ENCODE measurements around the gene FBXO8.

The FBXO8 gene

DNA sequence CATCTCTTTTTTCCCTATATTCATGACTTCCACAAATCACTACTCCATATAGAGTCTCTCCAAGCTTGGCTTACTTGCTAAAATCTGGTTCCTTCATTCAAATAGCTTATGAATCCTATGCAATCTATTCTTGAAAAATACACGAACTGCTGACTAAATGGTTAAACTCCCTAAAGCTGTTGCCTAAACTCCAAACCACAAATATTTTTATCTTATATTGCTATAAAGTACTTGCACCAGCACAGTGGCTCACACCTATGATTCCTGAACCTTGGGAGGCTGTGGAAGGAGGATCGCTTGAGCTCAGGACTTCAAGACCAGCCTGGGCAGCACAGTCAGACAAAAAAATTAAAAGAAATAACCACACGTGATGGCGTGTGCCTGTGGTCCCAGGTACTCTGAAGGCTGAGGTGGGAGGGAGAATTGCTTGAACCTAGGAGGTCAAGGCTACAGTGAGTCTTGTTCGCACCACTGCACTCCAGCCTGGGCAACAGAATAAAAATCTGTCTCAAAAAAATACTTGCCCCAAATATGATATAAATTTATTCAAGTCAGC lies 2.2 kb downstream of the FBXO8 start:
- no peak for DNase-seq
- TF ChIP-seq, protein P1, sequence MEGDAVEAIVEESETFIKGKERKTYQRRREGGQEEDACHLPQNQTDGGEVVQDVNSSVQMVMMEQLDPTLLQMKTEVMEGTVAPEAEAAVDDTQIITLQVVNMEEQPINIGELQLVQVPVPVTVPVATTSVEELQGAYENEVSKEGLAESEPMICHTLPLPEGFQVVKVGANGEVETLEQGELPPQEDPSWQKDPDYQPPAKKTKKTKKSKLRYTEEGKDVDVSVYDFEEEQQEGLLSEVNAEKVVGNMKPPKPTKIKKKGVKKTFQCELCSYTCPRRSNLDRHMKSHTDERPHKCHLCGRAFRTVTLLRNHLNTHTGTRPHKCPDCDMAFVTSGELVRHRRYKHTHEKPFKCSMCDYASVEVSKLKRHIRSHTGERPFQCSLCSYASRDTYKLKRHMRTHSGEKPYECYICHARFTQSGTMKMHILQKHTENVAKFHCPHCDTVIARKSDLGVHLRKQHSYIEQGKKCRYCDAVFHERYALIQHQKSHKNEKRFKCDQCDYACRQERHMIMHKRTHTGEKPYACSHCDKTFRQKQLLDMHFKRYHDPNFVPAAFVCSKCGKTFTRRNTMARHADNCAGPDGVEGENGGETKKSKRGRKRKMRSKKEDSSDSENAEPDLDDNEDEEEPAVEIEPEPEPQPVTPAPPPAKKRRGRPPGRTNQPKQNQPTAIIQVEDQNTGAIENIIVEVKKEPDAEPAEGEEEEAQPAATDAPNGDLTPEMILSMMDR (IDR thresholded peaks at IDR 0.05): no peak
- H3K36me3 ChIP-seq: no peaks in the 10 kb centered on the region
- H3K27me3 ChIP-seq: no peaks in the 10 kb centered on the region
- H3K27ac ChIP-seq: no peak overlapping the region
- H3K4me1 ChIP-seq: peaks cover 5 to 45% (median 18%) of the 10 kb centered on the region in 4 donors
- H3K9me3 ChIP-seq: no peaks in the 10 kb centered on the region
- intact Hi-C loops (cut with DNase I; ENCODE audit: low total_unique reads): no loop called here
- H3K4me3 ChIP-seq: no peak overlapping the region

DNA sequence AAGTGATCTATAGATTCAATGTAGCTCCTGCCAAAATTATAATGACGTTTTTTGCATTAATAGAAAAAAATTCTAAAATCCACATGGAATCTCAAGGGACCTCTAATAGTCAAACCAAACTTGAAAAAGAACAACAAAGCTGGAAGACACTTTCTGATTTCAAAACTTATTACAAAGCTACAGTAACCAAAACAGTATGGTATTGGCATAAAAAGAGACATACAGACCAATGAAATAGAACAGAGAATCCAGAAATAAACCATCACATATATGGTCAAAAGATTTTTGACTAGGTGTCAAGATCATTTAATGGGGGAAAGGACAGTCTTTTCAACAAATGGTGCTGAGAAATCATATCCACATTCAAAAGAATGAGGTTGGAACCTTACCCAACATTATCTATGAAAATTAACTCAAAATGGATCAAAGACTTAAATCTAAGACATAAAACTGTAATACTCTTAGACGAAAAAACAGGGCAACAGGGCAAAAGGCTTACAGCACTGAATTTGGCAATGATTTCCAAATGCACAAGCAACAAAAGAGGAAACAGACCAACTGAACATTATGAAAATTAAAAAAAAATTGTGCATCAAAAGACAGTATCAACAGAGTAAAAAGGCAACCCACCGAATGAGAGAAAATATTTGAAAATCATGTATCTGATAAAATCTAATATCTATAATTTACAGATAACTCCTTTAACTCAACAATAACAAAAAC lies 3.9 kb downstream of the FBXO8 start:
- DNase-seq: no peak
- intact Hi-C loops (cut with DNase I; ENCODE audit: low total_unique reads): no loop called here
- Histone ChIP-seq H3K27ac (no peak overlapping the region), H3K4me3 (no peak overlapping the region), H3K9me3 (no peaks in the 10 kb centered on the region), H3K4me1 (peaks cover under 1 to 28% (median 11%) of the 10 kb centered on the region in 4 donors), H3K27me3 (no peaks in the 10 kb centered on the region), H3K36me3 (no peaks in the 10 kb centered on the region)
- TF ChIP-seq, protein P1 (IDR thresholded peaks at IDR 0.05): no peak

DNA sequence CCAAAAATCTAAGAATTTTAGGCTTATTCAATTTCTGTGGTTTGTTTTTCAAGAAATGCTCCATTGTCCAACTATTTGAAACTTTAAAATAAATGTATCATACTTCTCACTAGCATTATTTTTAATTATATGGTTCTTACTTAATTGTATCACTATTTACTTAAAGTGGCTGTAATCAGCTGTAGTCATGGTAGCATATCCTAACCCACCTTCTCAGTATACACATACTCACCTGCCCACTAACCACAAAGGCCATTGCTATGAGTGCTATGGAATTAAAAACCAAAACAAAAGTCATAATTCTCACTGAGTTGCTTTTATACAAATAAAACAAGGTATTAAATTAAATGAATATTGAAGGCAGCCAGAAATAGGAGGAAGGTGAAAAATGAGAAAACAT lies 5.0 kb downstream of the FBXO8 start:
- TF ChIP-seq, protein P1 (IDR thresholded peaks at IDR 0.05): no peak
- no peak overlapping the region for H3K27ac ChIP-seq
- no peak for DNase-seq
- H3K4me3 ChIP-seq: no peak overlapping the region
- intact Hi-C loops (cut with DNase I; ENCODE audit: low total_unique reads): no loop called here
- H3K9me3 ChIP-seq: no peaks in the 10 kb centered on the region
- no peaks in the 10 kb centered on the region for H3K27me3 ChIP-seq
- no peaks in the 10 kb centered on the region for H3K36me3 ChIP-seq
- H3K4me1 ChIP-seq: peaks cover 0 to 26% (median 10%) of the 10 kb centered on the region in 4 donors

- Histone ChIP-seq H3K9me3 (no peaks in the 10 kb centered on the region), H3K4me1 (peaks cover 0 to 25% (median 10%) of the 10 kb centered on the region in 4 donors), H3K36me3 (no peaks in the 10 kb centered on the region), H3K27me3 (no peaks in the 10 kb centered on the region), H3K27ac (no peak overlapping the region), H3K4me3 (no peak overlapping the region)
- intact Hi-C loops (cut with DNase I; ENCODE audit: low total_unique reads): no loop called here
- TF ChIP-seq, protein P1 (IDR thresholded peaks at IDR 0.05): no peak
- no peak for DNase-seq
Measured at GRCh38 chr4:174277433-174277832, 6.0 kb downstream of the FBXO8 start.

DNA sequence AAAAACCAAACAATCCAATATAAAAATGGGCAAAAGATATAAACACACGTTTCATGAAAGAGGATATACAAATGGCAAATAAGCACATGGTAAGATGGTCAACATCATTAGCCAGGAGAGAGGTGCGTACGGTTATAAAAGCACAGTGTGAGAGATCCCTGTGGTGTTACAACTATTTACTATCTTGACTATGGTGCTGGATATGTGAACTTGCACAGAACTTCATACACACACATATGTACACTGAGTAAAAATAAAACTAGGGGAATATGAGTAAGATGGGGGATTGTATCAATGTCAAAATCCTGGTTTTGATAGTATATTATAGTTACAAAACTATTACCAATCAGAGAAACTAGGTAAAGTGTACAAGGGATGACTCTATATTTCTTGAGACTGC lies 8.4 kb downstream of the FBXO8 start:
- TF ChIP-seq, protein P1 (IDR thresholded peaks at IDR 0.05): no peak
- H3K27me3 ChIP-seq: no peaks in the 10 kb centered on the region
- H3K9me3 ChIP-seq: no peaks in the 10 kb centered on the region
- H3K4me1 ChIP-seq: peaks cover 0 to 5% (median 0%) of the 10 kb centered on the region in 4 donors
- H3K36me3 ChIP-seq: no peaks in the 10 kb centered on the region
- no peak overlapping the region for H3K4me3 ChIP-seq
- DNase-seq: no peak
- no peak overlapping the region for H3K27ac ChIP-seq
- intact Hi-C loops (cut with DNase I; ENCODE audit: low total_unique reads): no loop called here

All from tibial artery (tissue), 4 donors.